Urinary bladder (tissue), 4 donors: ENCODE results near the gene AOC2. TPM values are rescaled to one million over a fixed set of nuclear protein-coding genes. Genes with fewer than 3 reads are reported as not detected.

Source experiments
- DNase-seq: peaks from one replicate; pipeline ENCODE4 v3.0.0-alpha.2; 2015; ENCODE audit errors: extremely low spot score
- H3K27ac ChIP-seq: one replicate; pipeline ENCODE4 v1.5.1; 2013; ENCODE audit warnings: low read depth, mild to moderate bottlenecking, moderate library complexity
- H3K36me3 ChIP-seq: one replicate; pipeline ENCODE4 v1.6.1; 2013; ENCODE audit warnings: mild to moderate bottlenecking, moderate library complexity; ENCODE audit not compliant: insufficient read depth
- H3K4me1 ChIP-seq: one replicate; pipeline ENCODE4 v1.6.1; 2013; ENCODE audit warnings: mild to moderate bottlenecking, moderate library complexity; ENCODE audit not compliant: insufficient read depth
- H3K4me3 ChIP-seq: one replicate; pipeline ENCODE4 v1.5.1; 2013; ENCODE audit warnings: low read depth, low read length
- WGBS: extraction: QIAGEN DNeasy Blood & Tissue Kit; methylation state at CpG from one replicate; pipeline ENCODE4 v1.1.7; 2013; 5-methylcytosine and 5-hydroxymethylcytosine counted together
- polyA plus RNA-seq: library from polyadenylated mRNA; stranded (reverse); fragments of 200-250 nt; gene quantifications from one replicate; pipeline ENCODE4 v1.2.3, GENCODE V29; 2013
- total RNA-seq: library from RNA; depleted of rRNA; stranded (reverse); fragments of >200 nt; gene quantifications from one replicate; pipeline ENCODE4 v1.2.3, GENCODE V29; 2014
- donor health status: healthy with polysubstance abuse.
- donor health status: healthy.

AOC2 gene
- total RNA-seq (0.42 TPM), polyA plus RNA-seq (2.1 TPM)

- no peak within 1 kb of the TSS for H3K27ac ChIP-seq
- H3K36me3 ChIP-seq: peaks cover 2% of the 10 kb centered on the region
- 74% methylated on average over 4 of the region's 4 CpGs for WGBS
- DNase-seq: no peak
- H3K4me1 ChIP-seq: no peaks in the 10 kb centered on the region
- H3K4me3 ChIP-seq: no peak within 1 kb of the TSS
Measured at GRCh38 chr17:42844271-42844670, at the start of gene AOC2. Gene AOC2 (plus strand): TSS chr17:42844580. CDS start chr17:42844627, 47 bp downstream.

DNA sequence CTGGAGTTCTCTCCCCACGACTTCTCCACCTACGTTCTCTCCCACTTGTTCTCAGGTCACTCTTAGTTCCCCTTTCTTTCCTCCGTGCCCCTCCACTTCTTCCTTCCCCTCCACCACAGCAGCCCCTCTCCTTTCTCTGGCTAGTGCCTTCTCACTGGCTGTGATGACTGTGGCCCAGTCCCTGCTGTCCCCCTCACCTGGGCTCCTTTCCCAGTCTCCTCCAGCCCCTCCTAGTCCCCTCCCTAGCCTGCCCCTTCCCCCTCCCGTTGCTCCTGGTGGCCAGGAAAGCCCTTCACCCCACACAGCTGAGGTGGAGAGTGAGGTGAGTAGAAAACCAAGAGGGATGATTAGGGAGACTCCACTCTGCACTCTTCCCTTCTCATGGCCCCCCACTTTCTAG lies 49.3 kb upstream of the AOC2 start:
- WGBS: 72% methylated on average over 4 of the region's 4 CpGs

DNA sequence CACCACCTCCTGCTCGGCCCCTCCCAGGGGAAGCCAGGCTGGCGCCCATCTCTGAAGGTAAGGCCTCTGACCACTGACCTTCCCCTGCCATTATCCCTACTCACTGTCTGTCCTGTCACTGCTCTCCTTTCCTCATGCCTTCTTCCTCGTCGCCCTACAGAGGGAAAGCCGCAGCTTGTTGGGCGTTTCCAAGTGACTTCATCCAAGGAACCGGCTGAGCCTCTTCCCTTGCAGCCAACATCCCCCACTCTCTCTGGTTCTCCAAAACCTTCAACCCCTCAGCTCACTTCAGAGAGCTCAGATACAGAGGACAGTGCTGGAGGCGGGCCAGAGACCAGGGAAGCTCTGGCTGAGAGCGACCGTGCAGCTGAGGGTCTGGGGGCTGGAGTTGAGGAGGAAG lies 48.9 kb upstream of the AOC2 start:
- H3K4me3 ChIP-seq: no peak overlapping the region
- no peak overlapping the region for H3K27ac ChIP-seq
- no peak for DNase-seq
- 82% methylated on average over 10 of the region's 10 CpGs for WGBS
- no peaks in the 10 kb centered on the region for H3K4me1 ChIP-seq
- no peaks in the 10 kb centered on the region for H3K36me3 ChIP-seq

More for the DNA sequence above, 49.3 kb upstream of the AOC2 start:
- DNase-seq: no peak
- H3K27ac ChIP-seq: no peak overlapping the region
- no peak overlapping the region for H3K4me3 ChIP-seq
- H3K36me3 ChIP-seq: no peaks in the 10 kb centered on the region
- H3K4me1 ChIP-seq: no peaks in the 10 kb centered on the region

- H3K36me3 ChIP-seq: no peaks in the 10 kb centered on the region
- no peak for DNase-seq
- H3K4me3 ChIP-seq: no peak overlapping the region
- WGBS: 94% methylated on average over 18 of the region's 18 CpGs
- no peaks in the 10 kb centered on the region for H3K4me1 ChIP-seq
- H3K27ac ChIP-seq: no peak overlapping the region
Measured at GRCh38 chr17:42796066-42796758, 48.2 kb upstream of the AOC2 start.

GRCh38 chr17:42797067-42798007 lies 47.0 kb upstream of the AOC2 start:
- Histone ChIP-seq H3K36me3 (no peaks in the 10 kb centered on the region), H3K4me1 (no peaks in the 10 kb centered on the region), H3K4me3 (peak overlapping the region; percentile 83), H3K27ac (no peak overlapping the region)
- DNase-seq: no peak
- WGBS: 78% methylated on average over 10 of the region's 10 CpGs

- no peaks in the 10 kb centered on the region for H3K36me3 ChIP-seq
- peak overlapping the region; percentile 83 for H3K4me3 ChIP-seq
- H3K27ac ChIP-seq: no peak overlapping the region
- 18% methylated on average over 10 of the region's 10 CpGs for WGBS
- DNase-seq: no peak
- no peaks in the 10 kb centered on the region for H3K4me1 ChIP-seq
Measured at GRCh38 chr17:42798011-42798382, 46.4 kb upstream of the AOC2 start.

- peak within 1 kb of the TSS; percentile 11 for H3K27ac ChIP-seq
- no peaks in the 10 kb centered on the region for H3K36me3 ChIP-seq
- 25% methylated on average over 66 of the region's 66 CpGs for WGBS
- H3K4me3 ChIP-seq: peak within 1 kb of the TSS; percentile 83
- H3K4me1 ChIP-seq: no peaks in the 10 kb centered on the region
- DNase-seq: peak; percentile 52
Measured at GRCh38 chr17:42798383-42799380, 45.7 kb upstream of the AOC2 start, which contains the start of the genes CNTD1 and COA3. Gene CNTD1 (plus strand): TSS chr17:42798861. CDS start chr17:42799068, 207 bp downstream. Gene COA3 (minus strand): TSS chr17:42798704. CDS start chr17:42798681, 23 bp downstream.

- WGBS: 39% methylated on average over 2 of the region's 2 CpGs
- H3K36me3 ChIP-seq: no peaks in the 10 kb centered on the region
- no peak overlapping the region for H3K4me3 ChIP-seq
- no peak overlapping the region for H3K27ac ChIP-seq
- H3K4me1 ChIP-seq: no peaks in the 10 kb centered on the region
- no peak for DNase-seq
Measured at GRCh38 chr17:42803074-42803883, 41.1 kb upstream of the AOC2 start.

GRCh38 chr17:42804918-42805367 lies 39.4 kb upstream of the AOC2 start:
- no peak for DNase-seq
- 94% methylated on average over 1 of the region's 1 CpG for WGBS
- no peak overlapping the region for H3K27ac ChIP-seq
- no peaks in the 10 kb centered on the region for H3K4me1 ChIP-seq
- no peak overlapping the region for H3K4me3 ChIP-seq
- no peaks in the 10 kb centered on the region for H3K36me3 ChIP-seq

- Histone ChIP-seq H3K4me3 (no peak overlapping the region), H3K27ac (no peak overlapping the region), H3K36me3 (no peaks in the 10 kb centered on the region), H3K4me1 (no peaks in the 10 kb centered on the region)
- DNase-seq: no peak
- WGBS: 85% methylated on average over 1 of the region's 1 CpG
Measured at GRCh38 chr17:42806249-42806648, 38.1 kb upstream of the AOC2 start.

DNA sequence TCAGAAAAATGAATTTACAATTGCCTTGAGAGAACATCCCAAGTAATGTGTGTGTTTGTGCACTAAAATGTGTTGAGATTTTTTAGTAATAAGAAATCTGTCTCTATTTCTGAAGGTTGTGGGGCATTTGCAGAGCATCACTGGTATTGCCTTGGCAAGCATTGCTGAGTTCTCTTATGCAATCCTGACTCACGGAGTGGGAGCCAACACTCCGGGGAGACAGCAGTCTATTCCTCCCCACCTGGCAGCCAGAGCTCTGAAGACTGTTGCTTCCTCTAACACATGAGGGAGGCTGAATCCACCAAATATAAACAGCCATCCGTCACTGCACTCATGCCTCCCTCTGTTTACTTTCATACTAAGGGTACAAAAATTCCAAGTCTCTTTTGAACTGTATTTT lies 35.1 kb upstream of the AOC2 start:
- Histone ChIP-seq H3K27ac (peak overlapping the region; percentile 23), H3K4me1 (no peaks in the 10 kb centered on the region), H3K36me3 (peaks cover 1% of the 10 kb centered on the region), H3K4me3 (no peak overlapping the region)
- DNase-seq: no peak
- WGBS: 22% methylated on average over 3 of the region's 3 CpGs

DNA sequence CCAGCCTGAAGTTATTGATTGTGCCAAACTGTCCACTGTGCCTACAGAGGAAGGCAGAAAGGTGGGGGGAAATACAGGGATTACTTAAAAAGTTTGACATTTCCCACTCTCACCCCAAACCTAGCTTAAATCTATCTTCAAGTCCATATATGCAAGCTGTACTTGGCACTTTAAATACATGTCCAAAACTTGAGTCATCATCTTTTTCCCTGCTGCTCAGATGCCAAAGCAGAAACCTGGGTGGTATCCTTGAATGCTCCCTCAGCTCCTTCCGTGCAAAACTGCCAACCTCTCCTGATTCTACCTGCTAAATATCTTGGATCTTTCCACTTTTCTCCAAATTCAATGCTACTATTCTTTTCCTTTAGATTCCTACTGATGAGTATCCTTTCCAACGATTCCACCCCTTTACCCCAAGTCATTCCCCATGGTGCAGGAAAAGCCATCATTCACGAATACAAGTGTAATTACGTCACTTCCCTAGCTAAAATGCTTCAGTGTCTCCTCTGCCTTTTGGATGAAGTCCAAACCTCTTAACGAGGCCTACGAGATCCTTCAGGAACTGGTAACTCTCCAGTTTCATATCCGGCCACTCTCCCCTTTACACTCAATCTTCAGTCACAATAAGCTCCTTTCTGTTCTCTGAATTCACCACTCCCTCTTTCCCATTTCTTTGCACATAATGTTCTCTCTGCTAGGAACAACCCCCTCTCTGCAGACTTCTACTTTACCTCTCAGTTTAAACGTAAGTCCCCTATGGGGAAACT lies 29.6 kb upstream of the AOC2 start:
- Histone ChIP-seq H3K4me3 (no peak overlapping the region), H3K4me1 (no peaks in the 10 kb centered on the region), H3K27ac (no peak overlapping the region), H3K36me3 (peaks cover 6% of the 10 kb centered on the region)
- no peak for DNase-seq
- 74% methylated on average over 8 of the region's 8 CpGs for WGBS
